H9 (cell line): ENCODE measurements around the gene ATG7. TPM values are rescaled to one million over a fixed set of nuclear protein-coding genes. Genes with fewer than 3 reads are reported as not detected.

Source experiments
- DNase-seq: peaks from one replicate; pipeline ENCODE4 v3.0.0-alpha.2; 2017
- H2AFZ ChIP-seq: one replicate; pipeline ENCODE4 v1.6.1; 2013; ENCODE audit warnings: mild to moderate bottlenecking, low read length, control low read depth, moderate library complexity
- H2AK5ac ChIP-seq: 2 replicates; pipeline ENCODE4 v1.6.1; 2013; ENCODE audit warnings: low read length, control low read depth, mixed read lengths; ENCODE audit not compliant: insufficient read length
- H2BK120ac ChIP-seq: one replicate; pipeline ENCODE4 v1.6.1; 2013; ENCODE audit warnings: low read depth, mild to moderate bottlenecking, low read length, control low read depth, inconsistent platforms; ENCODE audit not compliant: poor library complexity, severe bottlenecking
- H2BK12ac ChIP-seq: 2 replicates; pipeline ENCODE4 v1.6.1; 2013; ENCODE audit warnings: low read length, control low read depth, mixed read lengths, low read depth; ENCODE audit not compliant: insufficient read length
- H2BK15ac ChIP-seq: 2 replicates; pipeline ENCODE4 v1.6.1; 2013; ENCODE audit warnings: low read depth, low read length, control low read depth
- H2BK20ac ChIP-seq: one replicate; pipeline ENCODE4 v1.6.1; 2013; ENCODE audit warnings: low read depth, mild to moderate bottlenecking, low read length, control low read depth, inconsistent platforms; ENCODE audit not compliant: poor library complexity, severe bottlenecking
- H2BK5ac ChIP-seq: 2 replicates; pipeline ENCODE4 v1.6.1; 2013; ENCODE audit warnings: low read length, control low read depth, mixed read lengths; ENCODE audit not compliant: insufficient read length
- H3K14ac ChIP-seq: 2 replicates; pipeline ENCODE4 v1.6.1; 2013; ENCODE audit warnings: low read length, control low read depth; ENCODE audit not compliant: insufficient read depth
- H3K18ac ChIP-seq: 2 replicates; pipeline ENCODE4 v1.6.1; 2013; ENCODE audit warnings: low read depth, mild to moderate bottlenecking, mixed read lengths, low read length, control low read depth; ENCODE audit not compliant: insufficient read length
- H3K23ac ChIP-seq: 2 replicates; pipeline ENCODE4 v1.6.1; 2013; ENCODE audit warnings: low read length, control low read depth, mixed read lengths, low read depth; ENCODE audit not compliant: insufficient read length
- H3K23me2 ChIP-seq: 2 replicates; pipeline ENCODE4 v1.6.1; 2013; ENCODE audit warnings: low read depth, mild to moderate bottlenecking, mixed read lengths, low read length, control low read depth; ENCODE audit not compliant: insufficient read length, poor library complexity, severe bottlenecking
- H3K27ac ChIP-seq: 2 replicates; pipeline ENCODE4 v1.5.1; 2013; ENCODE audit warnings: low read length, control low read depth, mixed read lengths, low read depth; ENCODE audit not compliant: insufficient read length
- H3K27me3 ChIP-seq: 2 replicates; pipeline ENCODE4 v1.6.1; 2013; ENCODE audit warnings: low read length, control low read depth, inconsistent platforms; ENCODE audit not compliant: insufficient read depth
- H3K4ac ChIP-seq: 2 replicates; pipeline ENCODE4 v1.6.1; 2013; ENCODE audit warnings: low read depth, mild to moderate bottlenecking, control low read depth, inconsistent platforms, low read length, moderate library complexity
- H3K4me1 ChIP-seq: 2 replicates; pipeline ENCODE4 v1.6.1; 2013; ENCODE audit warnings: low read length, control low read depth, inconsistent platforms; ENCODE audit not compliant: insufficient read depth
- H3K4me2 ChIP-seq: 2 replicates; pipeline ENCODE4 v1.6.1; 2013; ENCODE audit warnings: low read length, control low read depth, mixed read lengths; ENCODE audit not compliant: insufficient read length, insufficient read depth
- H3K56ac ChIP-seq: 2 replicates; pipeline ENCODE4 v1.6.1; 2013; ENCODE audit warnings: low read depth, mild to moderate bottlenecking, mixed read lengths, low read length, control low read depth; ENCODE audit not compliant: insufficient read length
- H3K79me1 ChIP-seq: 2 replicates; pipeline ENCODE4 v1.6.1; 2013; ENCODE audit warnings: low read depth, mild to moderate bottlenecking, moderate library complexity, low read length, control low read depth, inconsistent platforms; ENCODE audit not compliant: insufficient read depth, poor library complexity, severe bottlenecking
- H3K79me2 ChIP-seq: 2 replicates; pipeline ENCODE4 v1.6.1; 2013; ENCODE audit warnings: low read length, control low read depth, inconsistent platforms; ENCODE audit not compliant: insufficient read depth
- H3K9ac ChIP-seq: 2 replicates; pipeline ENCODE4 v1.6.1; 2013; ENCODE audit warnings: low read length, control low read depth, mixed read lengths; ENCODE audit not compliant: insufficient read length; ENCODE audit errors: extremely low read depth
- H3K9me3 ChIP-seq: one replicate; pipeline ENCODE4 v1.6.1; 2013; ENCODE audit warnings: low read depth, low read length, inconsistent platforms; ENCODE audit not compliant: control insufficient read depth
- H3T11ph ChIP-seq: one replicate; pipeline ENCODE4 v1.6.1; 2013; ENCODE audit warnings: mild to moderate bottlenecking, low read length, control low read depth, inconsistent platforms
- H4K20me1 ChIP-seq: one replicate; pipeline ENCODE4 v1.6.1; 2013; ENCODE audit not compliant: control insufficient read depth, insufficient read length, insufficient read depth
- H4K5ac ChIP-seq: 2 replicates; pipeline ENCODE4 v1.6.1; 2013; ENCODE audit warnings: low read depth, mild to moderate bottlenecking, mixed read lengths, low read length, control low read depth; ENCODE audit not compliant: insufficient read length
- H4K8ac ChIP-seq: replicated peaks from 2 replicates; pipeline ENCODE4 v1.6.1; 2013; ENCODE audit warnings: low read length, control low read depth, mixed read lengths, low read depth; ENCODE audit not compliant: insufficient read length
- H4K91ac ChIP-seq: 2 replicates; pipeline ENCODE4 v1.6.1; 2013; ENCODE audit warnings: low read depth, mild to moderate bottlenecking, moderate library complexity, mixed read lengths, low read length, control low read depth; ENCODE audit not compliant: insufficient read length
- H3K27ac Mint-ChIP-seq, 3 experiments: 2 replicates in 2 of 3; 3 replicates in 1 of 3; pipeline ENCODE4 v1.8.0; 2020 to 2021; ENCODE audit warnings: mixed read lengths in 3 of 3, mild to moderate bottlenecking in 1 of 3, moderate library complexity in 1 of 3
- H3K27me3 Mint-ChIP-seq: 2 replicates; pipeline ENCODE4 v1.8.0; 2021; ENCODE audit warnings: low read depth, mild to moderate bottlenecking, moderate library complexity, mixed read lengths
- H3K36me3 Mint-ChIP-seq, 3 experiments: 2 replicates in 2 of 3; 3 replicates in 1 of 3; pipeline ENCODE4 v1.8.0; 2020 to 2021; ENCODE audit warnings: low read depth in 3 of 3, mixed read lengths in 3 of 3; ENCODE audit not compliant: insufficient read depth in 1 of 3
- H3K4me1 Mint-ChIP-seq, 2 experiments: 2 replicates each; pipeline ENCODE4 v1.8.0; 2020; ENCODE audit warnings: mixed read lengths in 2 of 2
- H3K4me3 Mint-ChIP-seq, 2 experiments: 2 replicates in 1 of 2; 3 replicates in 1 of 2; pipeline ENCODE4 v1.8.0; 2020 to 2021; ENCODE audit warnings: mild to moderate bottlenecking in 2 of 2, mixed read lengths in 2 of 2, moderate library complexity in 1 of 2
- H3K9me3 Mint-ChIP-seq, 2 experiments: 2 replicates in 1 of 2; 3 replicates in 1 of 2; pipeline ENCODE4 v1.8.0; 2020; ENCODE audit warnings: mild to moderate bottlenecking in 2 of 2, mixed read lengths in 2 of 2, moderate library complexity in 1 of 2
- WGBS: extraction: QIAGEN DNeasy Blood & Tissue Kit; methylation state at CpG from one replicate; pipeline ENCODE4 v1.1.7; 2013; ENCODE audit warnings: missing lambda C conversion rate, low lambda C conversion rate, mixed read lengths; ENCODE audit not compliant: insufficient read length; ENCODE audit errors: extremely low coverage; 5-methylcytosine and 5-hydroxymethylcytosine counted together
- total RNA-seq: library from RNA; stranded (reverse); gene quantifications from 2 replicates; pipeline ENCODE4 v1.2.1, GENCODE V29; 2021
- TF ChIP-seq, protein P1 (sequence below): fragments of 200-600 bp; sonication (generic); conservative IDR thresholded peaks from 3 replicates; pipeline ENCODE4 v1.8.0; 2021; ENCODE audit warnings: antibody characterized with exemption, mild to moderate bottlenecking

ATG7 gene
- total RNA-seq, 1 experiment from 2014 or later: 17.9 TPM

DNA sequence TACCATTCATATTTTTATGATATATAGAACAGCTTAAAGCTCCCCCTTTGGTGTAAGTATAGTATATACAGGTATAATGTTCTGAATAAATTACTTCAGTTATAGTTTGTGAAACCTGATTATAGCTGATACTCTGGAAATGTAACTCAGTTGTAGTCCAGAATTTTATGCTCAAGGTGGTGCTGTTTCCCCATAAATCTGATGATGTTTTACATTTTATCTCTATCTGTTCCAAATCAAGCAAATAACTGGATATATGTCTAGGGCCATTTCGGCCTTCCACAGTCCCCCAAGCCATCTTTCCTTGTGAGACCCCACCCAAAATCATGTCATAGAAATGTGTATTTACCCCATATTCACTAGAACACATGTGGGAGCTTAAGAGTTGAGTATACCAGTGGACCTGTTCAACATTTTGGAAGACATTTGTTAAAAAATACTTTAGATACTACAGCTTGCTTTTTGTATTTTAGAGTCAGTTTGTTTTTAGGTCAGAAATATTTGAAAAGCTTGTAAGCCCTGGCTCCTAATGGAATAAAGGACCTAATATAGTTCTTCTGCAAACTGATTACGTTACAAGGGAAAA, 107.1 kb downstream of the ATG7 start:
- Mint-ChIP-seq H3K9me3 (no peaks in the 10 kb centered on the region), H3K4me1 (peaks cover 15 to 20% of the 10 kb centered on the region in 2 experiments), H3K36me3 (no peaks in the 10 kb centered on the region), H3K27ac (no peak overlapping the region), H3K27me3 (no peaks in the 10 kb centered on the region), H3K4me3 (no peak overlapping the region)
- H3K4ac ChIP-seq: no peak overlapping the region
- H3K56ac ChIP-seq: no peak overlapping the region
- H3K23me2 ChIP-seq: no peaks in the 10 kb centered on the region
- H3K9me3 ChIP-seq: no peaks in the 10 kb centered on the region
- H2BK120ac ChIP-seq: no peak overlapping the region
- WGBS: no CpG with 5 or more reads among the region's 2 CpGs
- H4K8ac ChIP-seq: no peak overlapping the region
- TF ChIP-seq, protein P1, sequence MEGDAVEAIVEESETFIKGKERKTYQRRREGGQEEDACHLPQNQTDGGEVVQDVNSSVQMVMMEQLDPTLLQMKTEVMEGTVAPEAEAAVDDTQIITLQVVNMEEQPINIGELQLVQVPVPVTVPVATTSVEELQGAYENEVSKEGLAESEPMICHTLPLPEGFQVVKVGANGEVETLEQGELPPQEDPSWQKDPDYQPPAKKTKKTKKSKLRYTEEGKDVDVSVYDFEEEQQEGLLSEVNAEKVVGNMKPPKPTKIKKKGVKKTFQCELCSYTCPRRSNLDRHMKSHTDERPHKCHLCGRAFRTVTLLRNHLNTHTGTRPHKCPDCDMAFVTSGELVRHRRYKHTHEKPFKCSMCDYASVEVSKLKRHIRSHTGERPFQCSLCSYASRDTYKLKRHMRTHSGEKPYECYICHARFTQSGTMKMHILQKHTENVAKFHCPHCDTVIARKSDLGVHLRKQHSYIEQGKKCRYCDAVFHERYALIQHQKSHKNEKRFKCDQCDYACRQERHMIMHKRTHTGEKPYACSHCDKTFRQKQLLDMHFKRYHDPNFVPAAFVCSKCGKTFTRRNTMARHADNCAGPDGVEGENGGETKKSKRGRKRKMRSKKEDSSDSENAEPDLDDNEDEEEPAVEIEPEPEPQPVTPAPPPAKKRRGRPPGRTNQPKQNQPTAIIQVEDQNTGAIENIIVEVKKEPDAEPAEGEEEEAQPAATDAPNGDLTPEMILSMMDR: peak; percentile 75
- no peak overlapping the region for H3K18ac ChIP-seq
- no peak overlapping the region for H4K5ac ChIP-seq
- H2AK5ac ChIP-seq: no peak overlapping the region
- no peaks in the 10 kb centered on the region for H3K27me3 ChIP-seq
- no peak overlapping the region for H3T11ph ChIP-seq
- no peak overlapping the region for H3K14ac ChIP-seq
- no peak overlapping the region for H2AFZ ChIP-seq
- no peak overlapping the region for H3K4me2 ChIP-seq
- no peaks in the 10 kb centered on the region for H4K20me1 ChIP-seq
- H3K79me2 ChIP-seq: no peaks in the 10 kb centered on the region
- no peak for DNase-seq
- no peak overlapping the region for H4K91ac ChIP-seq
- no peak overlapping the region for H2BK5ac ChIP-seq
- H3K4me1 ChIP-seq: no peaks in the 10 kb centered on the region
- H2BK20ac ChIP-seq: no peak overlapping the region
- no peak overlapping the region for H3K27ac ChIP-seq
- H3K9ac ChIP-seq: no peak overlapping the region
- no peak overlapping the region for H3K23ac ChIP-seq
- no peaks in the 10 kb centered on the region for H3K79me1 ChIP-seq
- H2BK12ac ChIP-seq: no peak overlapping the region
- no peak overlapping the region for H2BK15ac ChIP-seq
